NCI-H69 (cell line): Measurements from ENCODE around the gene SLC25A42.
"Not testable (repeated sequence)": the region's sequence is repeated elsewhere in the genome, so short reads cannot be mapped to it uniquely, and the experiment has no call there.

Source experiments
- DNase-seq: peaks from one replicate; lab custom pipeline; 2025; lab: John Stamatoyannopoulos, UW

Gene SLC25A42

GRCh38 chr19:19068659-19069654 is 5.2 kb downstream of the SLC25A42 start:
- DNase-seq = no peak

DNA sequence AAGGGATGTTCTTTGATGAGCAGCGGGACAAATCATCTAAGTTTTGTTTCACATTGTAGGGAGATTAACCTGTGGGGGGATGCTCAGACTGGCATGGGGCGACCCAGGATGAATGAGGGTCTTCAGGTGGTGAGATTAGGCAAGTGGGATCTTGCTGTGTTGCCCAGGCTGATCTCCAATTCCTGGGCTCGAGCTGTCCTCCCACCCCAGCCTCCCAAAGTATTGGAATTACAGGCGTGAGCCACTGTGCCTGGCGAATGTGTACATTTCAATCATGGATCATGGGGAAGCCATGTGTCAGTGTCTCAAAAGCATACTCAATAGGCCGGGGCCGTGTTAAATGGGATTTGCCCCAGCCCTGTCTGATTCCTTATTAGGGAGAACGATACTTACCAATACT is 8.1 kb downstream of the SLC25A42 start:
- no peak for DNase-seq

DNA sequence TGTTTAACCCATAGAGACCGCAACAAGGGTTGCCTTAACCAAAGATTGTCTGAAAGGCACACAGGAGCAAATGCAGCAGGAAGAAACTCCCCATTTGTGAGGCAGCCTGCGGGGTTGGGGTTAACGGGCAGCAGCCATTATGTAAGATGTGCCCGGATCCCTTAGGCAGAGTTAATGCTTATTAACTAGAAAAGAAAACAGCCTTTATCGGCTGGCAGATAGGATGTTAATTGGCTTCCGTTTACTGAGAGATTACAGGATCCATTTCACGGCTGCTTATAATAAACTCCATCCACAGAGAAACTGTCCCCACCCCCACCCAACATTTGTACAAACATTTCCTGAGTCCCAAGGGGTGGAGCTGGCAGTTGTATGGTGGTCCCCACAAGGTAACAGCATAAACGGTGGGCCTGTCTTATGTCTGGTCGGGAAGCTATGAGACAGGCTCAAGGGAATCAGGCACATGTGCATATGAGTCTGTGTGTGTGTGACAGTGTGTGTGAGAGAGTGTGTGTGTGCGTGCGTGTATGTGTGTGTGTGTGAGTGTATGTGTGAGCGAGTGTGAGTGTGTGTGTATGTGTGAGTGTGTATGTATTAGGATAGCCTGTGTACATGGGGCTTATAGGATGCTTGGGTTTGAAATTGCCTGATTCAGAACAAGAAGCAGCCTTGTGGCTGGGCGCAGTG is 10.5 kb downstream of the SLC25A42 start:
- peak; percentile 80 for DNase-seq

DNA sequence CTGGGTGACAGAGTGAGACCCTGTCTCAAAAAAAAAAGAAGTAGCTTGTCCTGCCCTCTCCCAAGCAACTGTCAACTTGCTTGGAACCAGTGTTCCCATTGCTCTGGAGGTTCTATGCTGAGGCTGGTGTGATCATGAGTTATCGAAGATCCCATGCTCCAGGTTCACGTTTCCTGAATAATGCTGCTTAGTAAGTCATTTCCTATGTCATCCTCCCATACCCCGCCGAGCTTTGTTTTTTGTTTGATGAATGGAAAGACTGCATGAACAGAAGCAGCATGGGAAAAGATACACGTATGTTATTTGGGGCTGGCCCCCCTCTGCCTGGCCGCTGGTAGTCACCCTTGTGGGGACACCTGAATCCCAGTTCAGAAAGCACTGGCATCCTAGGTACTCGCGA is 11.3 kb downstream of the SLC25A42 start:
- no peak for DNase-seq

GRCh38 chr19:19076476-19076875 is 12.7 kb downstream of the SLC25A42 start:
- peak; percentile 67 for DNase-seq

DNA sequence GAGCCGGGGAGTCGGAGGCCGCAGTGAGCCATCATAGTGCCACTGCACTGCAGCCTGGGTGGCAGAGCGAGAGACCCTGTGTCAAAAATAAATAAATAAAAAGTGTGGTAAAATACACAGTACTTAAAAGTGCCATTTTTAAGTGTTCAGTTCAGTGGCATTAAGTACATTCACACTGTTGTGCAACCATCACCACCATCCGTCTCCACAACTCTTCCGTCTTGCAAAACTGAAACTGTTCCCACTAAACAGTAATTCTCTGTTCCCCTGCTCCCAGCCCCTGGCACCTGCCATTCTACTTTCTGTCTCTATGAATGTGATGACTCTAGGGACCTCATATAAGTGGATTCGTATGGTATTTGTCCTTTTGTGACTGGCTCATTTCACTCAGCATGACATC is 13.3 kb downstream of the SLC25A42 start:
- DNase-seq = peak; percentile 76

GRCh38 chr19:19078801-19079200 is 15.0 kb downstream of the SLC25A42 start:
- DNase-seq = no peak

- DNase-seq = no peak
Measured at GRCh38 chr19:19079571-19079970, 15.8 kb downstream of the SLC25A42 start.

GRCh38 chr19:19081642-19082151 is 17.9 kb downstream of the SLC25A42 start:
- DNase-seq = no peak

GRCh38 chr19:19083413-19084178 is 19.8 kb downstream of the SLC25A42 start:
- DNase-seq = no peak

- DNase-seq = no peak
Measured at GRCh38 chr19:19087676-19088075, 23.9 kb downstream of the SLC25A42 start.

DNA sequence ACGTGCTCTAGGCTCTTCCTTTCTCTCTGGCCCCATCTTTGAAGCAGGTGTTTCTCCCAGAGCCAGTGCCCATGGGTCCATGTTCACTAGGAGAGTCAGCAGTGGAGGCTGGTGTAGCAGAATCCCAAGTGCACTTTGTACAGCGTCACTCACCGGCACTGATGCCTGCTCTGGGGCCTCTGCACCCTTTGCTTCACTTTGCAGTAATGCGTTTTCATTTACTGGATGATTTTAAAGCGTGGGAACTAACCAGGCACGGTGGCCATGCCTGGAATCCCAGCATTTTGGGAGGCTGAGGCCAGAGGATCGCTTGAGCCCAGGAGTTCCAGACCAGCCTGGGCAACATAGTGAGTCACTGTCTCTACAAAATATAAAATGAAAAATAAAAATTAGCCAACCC is 30.7 kb downstream of the SLC25A42 start:
- DNase-seq = no peak

GRCh38 chr19:19095691-19096090 is 31.9 kb downstream of the SLC25A42 start:
- no peak for DNase-seq

GRCh38 chr19:19096641-19097627 is 33.1 kb downstream of the SLC25A42 start:
- no peak for DNase-seq

DNA sequence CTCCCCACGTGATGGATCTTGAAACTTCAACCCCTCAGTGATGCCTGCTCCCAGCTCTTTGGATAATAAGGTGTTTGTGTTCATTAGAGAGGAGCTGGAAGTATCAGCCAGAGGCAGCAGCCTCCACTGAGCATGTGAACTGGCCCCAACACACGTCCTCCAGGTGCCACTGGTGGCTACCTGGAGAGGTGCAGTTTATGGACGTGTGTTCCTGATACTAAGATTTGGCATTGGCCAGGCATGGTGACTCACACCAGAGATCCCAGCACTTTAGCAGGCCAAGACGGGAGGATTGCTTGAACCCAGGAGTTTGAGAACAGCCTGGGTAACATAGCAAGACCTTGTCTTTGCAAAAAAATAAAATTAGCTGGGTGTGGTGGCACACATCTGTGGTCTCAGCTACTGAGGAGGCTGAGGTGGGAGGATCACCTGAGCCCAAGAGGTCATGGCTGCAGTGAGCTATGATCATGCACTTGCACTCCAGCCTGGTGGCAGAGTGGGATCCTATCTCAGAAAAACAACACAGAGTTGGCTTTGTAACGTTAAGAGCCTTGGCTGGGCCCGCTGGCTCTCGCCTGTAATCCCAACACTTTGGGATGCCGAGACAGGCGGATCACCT is 34.4 kb downstream of the SLC25A42 start:
- DNase-seq = no peak

DNA sequence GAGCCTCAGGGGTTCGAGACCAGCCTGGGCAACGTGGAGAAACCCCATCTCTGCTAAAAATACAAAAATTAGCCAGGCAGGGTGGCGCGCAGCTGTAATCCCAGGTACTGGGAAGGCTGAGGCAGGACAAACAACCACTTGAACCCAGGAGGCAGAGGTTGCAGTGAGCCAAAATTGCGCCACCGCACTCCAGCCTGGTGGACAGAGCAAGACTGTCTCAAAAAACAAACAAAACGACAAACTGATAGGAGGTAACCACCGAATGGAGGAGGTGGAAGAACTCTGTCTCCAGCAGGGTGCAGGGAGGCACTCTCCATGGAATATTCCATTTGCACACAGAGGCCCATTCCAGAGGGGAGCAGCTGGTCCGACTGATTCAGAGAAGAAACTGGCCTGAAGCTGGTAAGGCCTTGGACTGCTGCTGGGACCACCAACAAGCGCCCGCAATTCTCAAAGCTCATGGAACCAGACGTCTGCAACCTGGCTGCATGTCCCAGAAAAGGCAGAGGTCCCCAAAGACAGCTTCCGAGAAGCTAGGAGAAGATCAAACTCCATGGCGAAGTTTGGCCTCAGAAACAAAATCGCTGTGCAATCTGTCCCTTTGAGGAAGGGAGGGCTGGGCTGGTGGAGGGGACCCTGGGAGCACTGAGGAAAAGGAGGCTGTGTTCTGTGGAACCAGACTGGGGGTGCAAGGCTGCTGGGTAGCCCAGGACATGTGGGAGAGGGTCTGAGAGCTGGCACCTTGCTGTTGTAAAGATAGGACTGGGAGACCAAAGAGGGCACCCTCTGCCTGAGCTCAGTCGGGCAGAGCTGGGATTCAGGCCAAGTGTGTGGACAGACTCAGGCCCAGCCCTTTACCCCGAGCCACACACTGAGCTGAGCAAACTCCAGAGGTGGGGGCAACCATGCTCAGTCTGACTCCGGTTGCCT is 35.2 kb downstream of the SLC25A42 start:
- DNase-seq = peak; percentile 44

- no peak for DNase-seq
Measured at GRCh38 chr19:19101540-19101939, 37.7 kb downstream of the SLC25A42 start.

DNA sequence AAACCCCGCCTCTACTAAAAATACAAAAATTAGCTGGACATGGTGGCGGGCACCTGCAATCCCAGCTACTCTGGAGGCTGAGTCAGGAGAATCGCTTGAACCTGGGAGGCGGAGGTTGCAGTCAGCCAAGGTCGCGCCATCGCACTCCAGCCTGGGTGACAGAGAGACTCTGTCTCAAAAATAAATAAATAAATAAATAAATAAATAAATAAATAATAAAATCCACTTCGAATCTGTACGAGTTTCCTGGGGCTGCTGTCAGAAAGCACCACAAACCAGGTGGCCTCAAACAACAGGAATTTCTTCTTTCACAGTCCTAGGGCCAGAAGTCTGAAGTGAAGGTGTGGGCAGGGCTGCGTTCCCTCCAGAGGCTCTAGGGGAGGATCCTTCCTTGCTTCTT is 38.8 kb downstream of the SLC25A42 start:
- not testable (repeated sequence) for DNase-seq

DNA sequence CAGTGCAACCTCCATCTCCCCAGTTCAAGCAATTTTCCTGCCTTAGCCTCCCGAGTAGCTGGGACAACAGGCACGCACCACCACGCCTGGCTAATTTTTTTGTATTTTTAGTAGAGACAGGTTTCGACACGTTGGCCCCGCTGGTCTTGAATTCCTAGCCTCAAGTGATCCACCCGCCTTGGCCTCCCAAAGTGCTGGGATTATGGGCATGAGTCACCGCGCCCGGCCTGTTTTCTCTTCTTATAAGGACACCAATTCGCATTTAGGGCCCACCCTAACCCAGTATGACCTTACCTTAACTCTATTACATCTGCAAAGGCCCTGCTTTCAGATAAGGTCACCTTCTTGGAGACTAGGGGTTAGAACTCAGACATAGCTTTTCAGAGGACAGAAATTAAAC is 39.4 kb downstream of the SLC25A42 start:
- DNase-seq = no peak
